Endodermal cell (in vitro differentiated cells): ENCODE data around the gene VPS54. TPM values are rescaled to one million over a fixed set of nuclear protein-coding genes. Genes with fewer than 3 reads are reported as not detected.

Experiments used
- DNase-seq: peaks from one replicate; pipeline ENCODE4 v3.0.0-alpha.2; 2017
- H3K27ac ChIP-seq: 2 replicates; pipeline ENCODE4 v1.5.1; 2013; ENCODE audit warnings: mild to moderate bottlenecking, low read depth, low read length, moderate library complexity
- H3K27me3 ChIP-seq: 2 replicates; pipeline ENCODE4 v1.6.1; 2013; ENCODE audit warnings: mild to moderate bottlenecking, low read length, moderate library complexity; ENCODE audit not compliant: insufficient read depth, control insufficient read depth, poor library complexity, severe bottlenecking
- H3K36me3 ChIP-seq: 2 replicates; pipeline ENCODE4 v1.7.0; 2013; ENCODE audit warnings: mild to moderate bottlenecking, low read length, moderate library complexity; ENCODE audit not compliant: control insufficient read depth, insufficient read depth
- H3K4me1 ChIP-seq: one replicate; pipeline ENCODE4 v1.7.0; 2013; ENCODE audit warnings: low read length; ENCODE audit not compliant: control insufficient read depth, insufficient read depth
- H3K4me3 ChIP-seq: 2 replicates; pipeline ENCODE4 v1.5.1; 2013; ENCODE audit warnings: mild to moderate bottlenecking, low read length, moderate library complexity
- H3K9ac ChIP-seq: 2 replicates; pipeline ENCODE4 v1.6.1; 2013; ENCODE audit warnings: mild to moderate bottlenecking, low read length, moderate library complexity; ENCODE audit not compliant: poor library complexity, severe bottlenecking; ENCODE audit errors: extremely low read depth
- H3K9me3 ChIP-seq: 2 replicates; pipeline ENCODE4 v1.6.1; 2013; ENCODE audit warnings: mild to moderate bottlenecking, low read length, moderate library complexity; ENCODE audit not compliant: control insufficient read depth
- H3K27ac Mint-ChIP-seq: 2 replicates; pipeline ENCODE4 v1.8.0; 2020; ENCODE audit warnings: mixed read lengths
- H3K27me3 Mint-ChIP-seq: 2 replicates; pipeline ENCODE4 v1.8.0; 2021; ENCODE audit warnings: mild to moderate bottlenecking, mixed read lengths; ENCODE audit not compliant: insufficient read depth
- H3K36me3 Mint-ChIP-seq: 2 replicates; pipeline ENCODE4 v1.8.0; 2020; ENCODE audit warnings: low read depth, mixed read lengths
- H3K4me1 Mint-ChIP-seq: 2 replicates; pipeline ENCODE4 v1.8.0; 2020; ENCODE audit warnings: mixed read lengths
- H3K4me3 Mint-ChIP-seq: 2 replicates; pipeline ENCODE4 v1.8.0; 2020; ENCODE audit warnings: mild to moderate bottlenecking, moderate library complexity, mixed read lengths
- H3K9me3 Mint-ChIP-seq: 2 replicates; pipeline ENCODE4 v1.8.0; 2020; ENCODE audit warnings: mild to moderate bottlenecking, mixed read lengths
- WGBS, 2 experiments: methylation state at CpG; one replicate each; pipeline versions ENCODE4 v1.1.5 to v1.1.7; 2013; ENCODE audit warnings: missing lambda C conversion rate in 2 of 2, mixed read lengths in 1 of 2; ENCODE audit not compliant: insufficient coverage in 1 of 2, insufficient read length in 1 of 2; 5-methylcytosine and 5-hydroxymethylcytosine counted together
- total RNA-seq, 2 donors: library from RNA; stranded (reverse); fragmentation: NEBNext Ultra II Directional in 1 of 2; extraction: Animal tissue kit (Norgen Biotek cat#: 25700) in 1 of 2; gene quantifications; 2 replicates in 1 of 2; 3 replicates in 1 of 2; pipeline ENCODE4 v1.2.1, GENCODE V29; 2021
- TF ChIP-seq, protein P1 (sequence below): fragments of 200-600 bp; sonication (generic); conservative IDR thresholded peaks from 2 replicates; pipeline ENCODE4 v1.5.0; 2021; ENCODE audit warnings: antibody characterized with exemption, mild to moderate bottlenecking

Gene VPS54
- total RNA-seq, 2 donors from 2014 or later = 18.4 to 25.7 TPM

DNA sequence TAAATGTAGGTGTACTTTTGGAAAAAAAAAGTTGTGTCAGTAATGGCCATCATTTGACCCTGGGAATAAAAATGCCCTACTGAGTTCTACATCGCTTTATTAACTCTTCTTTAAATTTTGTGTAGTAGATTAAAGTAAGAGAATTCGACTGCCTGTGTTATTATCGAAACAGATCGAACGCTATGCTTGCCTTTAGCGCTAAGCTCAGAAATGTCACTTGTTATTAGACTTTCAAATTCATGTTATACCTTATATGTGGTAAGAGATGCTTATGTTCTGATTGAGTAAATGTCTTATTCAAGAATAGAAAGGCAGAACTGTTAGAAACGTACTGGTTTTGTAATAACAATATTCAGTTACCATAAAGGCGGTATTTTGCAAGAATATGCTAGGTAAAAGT is 176.1 kb downstream of the VPS54 start:
- H3K36me3 Mint-ChIP-seq = no peaks in the 10 kb centered on the region
- H3K27ac ChIP-seq = no peak overlapping the region
- WGBS, 2 experiments = 7 to 10% methylated on average over 2 to 8 of the region's 8 CpGs
- peaks cover 54% of the 10 kb centered on the region for H3K4me1 Mint-ChIP-seq
- TF ChIP-seq, protein P1, sequence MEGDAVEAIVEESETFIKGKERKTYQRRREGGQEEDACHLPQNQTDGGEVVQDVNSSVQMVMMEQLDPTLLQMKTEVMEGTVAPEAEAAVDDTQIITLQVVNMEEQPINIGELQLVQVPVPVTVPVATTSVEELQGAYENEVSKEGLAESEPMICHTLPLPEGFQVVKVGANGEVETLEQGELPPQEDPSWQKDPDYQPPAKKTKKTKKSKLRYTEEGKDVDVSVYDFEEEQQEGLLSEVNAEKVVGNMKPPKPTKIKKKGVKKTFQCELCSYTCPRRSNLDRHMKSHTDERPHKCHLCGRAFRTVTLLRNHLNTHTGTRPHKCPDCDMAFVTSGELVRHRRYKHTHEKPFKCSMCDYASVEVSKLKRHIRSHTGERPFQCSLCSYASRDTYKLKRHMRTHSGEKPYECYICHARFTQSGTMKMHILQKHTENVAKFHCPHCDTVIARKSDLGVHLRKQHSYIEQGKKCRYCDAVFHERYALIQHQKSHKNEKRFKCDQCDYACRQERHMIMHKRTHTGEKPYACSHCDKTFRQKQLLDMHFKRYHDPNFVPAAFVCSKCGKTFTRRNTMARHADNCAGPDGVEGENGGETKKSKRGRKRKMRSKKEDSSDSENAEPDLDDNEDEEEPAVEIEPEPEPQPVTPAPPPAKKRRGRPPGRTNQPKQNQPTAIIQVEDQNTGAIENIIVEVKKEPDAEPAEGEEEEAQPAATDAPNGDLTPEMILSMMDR = no peak
- H3K27me3 Mint-ChIP-seq = no peaks in the 10 kb centered on the region
- no peaks in the 10 kb centered on the region for H3K36me3 ChIP-seq
- H3K9me3 ChIP-seq = no peaks in the 10 kb centered on the region
- no peak overlapping the region for H3K27ac Mint-ChIP-seq
- H3K9ac ChIP-seq = peak overlapping the region; percentile 68
- DNase-seq = no peak
- no peaks in the 10 kb centered on the region for H3K9me3 Mint-ChIP-seq
- H3K4me3 ChIP-seq = peak overlapping the region; percentile 94
- no peaks in the 10 kb centered on the region for H3K4me1 ChIP-seq
- H3K4me3 Mint-ChIP-seq = peak overlapping the region; percentile 98
- no peaks in the 10 kb centered on the region for H3K27me3 ChIP-seq

DNA sequence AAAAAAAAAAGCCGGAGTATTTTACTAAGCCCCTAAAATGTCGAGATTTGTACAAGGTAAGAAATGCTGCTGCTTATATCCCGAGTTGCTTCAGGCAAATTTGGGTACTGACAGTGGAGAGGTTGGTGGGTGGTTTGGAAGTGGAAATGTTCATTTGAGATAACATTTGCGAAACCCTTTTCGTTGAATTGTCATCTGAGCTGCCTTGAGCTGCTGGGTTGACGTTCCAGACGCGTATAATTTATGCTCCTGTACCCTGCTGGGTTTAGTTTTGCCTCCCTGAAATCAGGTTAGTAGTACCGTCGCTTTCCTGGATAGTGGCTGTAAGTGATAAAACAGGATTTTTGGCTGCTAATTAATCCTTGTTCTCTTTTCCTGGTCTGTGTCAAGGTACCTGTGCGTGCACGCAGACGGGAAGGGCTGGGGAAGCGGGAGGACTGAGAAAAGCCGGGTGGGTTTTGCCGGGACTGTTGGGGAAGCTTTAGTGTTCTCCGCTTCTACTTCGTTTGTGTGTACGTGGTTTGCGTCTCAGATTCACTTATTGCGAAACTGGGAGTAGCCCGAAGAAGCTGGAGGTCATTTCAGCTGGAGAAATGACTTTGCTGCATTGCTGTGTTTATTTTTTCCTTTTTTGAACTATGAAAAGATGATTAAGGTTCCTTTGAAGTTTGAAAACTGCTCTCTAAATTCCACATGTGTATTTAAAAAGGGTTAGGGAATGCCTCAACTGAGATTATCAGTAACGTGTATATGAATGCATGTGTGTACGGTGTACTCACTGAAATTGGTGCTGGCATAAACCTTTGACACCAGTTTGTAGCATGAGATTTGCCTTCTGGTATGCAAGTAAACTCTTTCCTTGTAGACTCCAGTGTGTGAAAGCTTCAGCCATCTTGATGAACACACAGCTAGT is 176.8 kb downstream of the VPS54 start:
- Mint-ChIP-seq H3K27ac (peak overlapping the region; percentile 93), H3K36me3 (no peaks in the 10 kb centered on the region), H3K27me3 (no peaks in the 10 kb centered on the region), H3K4me3 (peak overlapping the region; percentile 98), H3K4me1 (peaks cover 50% of the 10 kb centered on the region), H3K9me3 (no peaks in the 10 kb centered on the region)
- Histone ChIP-seq H3K27me3 (no peaks in the 10 kb centered on the region), H3K4me3 (peak overlapping the region; percentile 94), H3K4me1 (no peaks in the 10 kb centered on the region), H3K27ac (no peak overlapping the region), H3K36me3 (no peaks in the 10 kb centered on the region), H3K9me3 (no peaks in the 10 kb centered on the region), H3K9ac (peak overlapping the region; percentile 68)
- peak; percentile 55 for DNase-seq
- TF ChIP-seq, protein P1 = no peak
- 0 to 1% methylated on average over 13 to 24 of the region's 24 CpGs for WGBS, 2 experiments

Other genes with a start within 250 kb of the VPS54 start
- gene UGP2, start 177.5 kb downstream of the VPS54 start, total RNA-seq = 100 to 1,000 TPM; 104 to 136 TPM
- 100 to 1,000 TPM; 178 to 184 TPM for gene PELI1, start 125.0 kb upstream of the VPS54 start, total RNA-seq